Measurements from ENCODE around the gene CCN2. TPM values are rescaled to one million over a fixed set of nuclear protein-coding genes. Genes with fewer than 3 reads are reported as not detected.

The CCN2 gene
- total and polyA plus RNA-seq, 2 donors (not counting 1 experiment from before 2014, with no cell fraction given): 0.81 to 1.3 TPM

DNA sequence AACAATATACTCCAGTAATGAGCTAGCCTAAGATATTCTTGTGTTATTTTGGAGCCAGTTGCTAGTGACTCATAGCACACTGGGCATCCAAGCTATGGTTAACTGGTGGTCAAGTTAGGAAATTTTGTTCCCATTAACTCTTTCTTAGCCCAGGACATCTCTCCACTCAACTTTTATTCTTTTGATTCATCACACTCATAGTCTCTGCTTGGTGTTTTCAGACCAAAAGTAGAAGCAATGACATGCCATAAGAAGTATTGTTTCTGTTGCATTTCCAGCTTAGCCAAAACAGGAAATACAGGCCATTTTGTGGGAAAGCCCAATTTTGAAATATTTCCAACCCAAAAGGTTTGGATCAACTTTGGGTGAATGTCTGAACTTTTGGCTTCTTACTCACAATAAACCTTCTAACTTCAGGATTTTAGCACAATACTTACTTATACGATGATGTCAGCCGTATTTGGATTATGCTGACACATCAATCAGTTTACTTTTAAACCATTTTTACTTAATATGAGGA, 31.6 kb upstream of the CCN2 start:
- intact Hi-C loops (cut with micrococcal nuclease): no loop called here
- ChIA-PET CTCF (no interaction called here), POLR2A (no interaction called here)
- Mint-ChIP-seq H3K27ac (no peak overlapping the region), H3K9me3 (ENCODE audit: insufficient read depth) (no peaks in the 10 kb centered on the region), H3K27me3 (no peaks in the 10 kb centered on the region), H3K4me1 (no peaks in the 10 kb centered on the region), H3K4me3 (no peak overlapping the region)
- no peak overlapping the region for H3K4me2 ChIP-seq (replicated peaks; ENCODE audit: low read depth, low read length, poor library complexity, severe bottlenecking)
- H3K4me1 ChIP-seq (ENCODE audit: control insufficient read depth in 2 of 2, insufficient read depth in 2 of 2, low read length in 2 of 2): no peaks in the 10 kb centered on the region
- no peak for TF ChIP-seq EZH2 (IDR thresholded peaks at IDR 0.05; ENCODE audit: borderline replicate concordance, insufficient read depth, low read depth, low read length, poor library complexity, severe bottlenecking)
- TF ChIP-seq, protein P1, sequence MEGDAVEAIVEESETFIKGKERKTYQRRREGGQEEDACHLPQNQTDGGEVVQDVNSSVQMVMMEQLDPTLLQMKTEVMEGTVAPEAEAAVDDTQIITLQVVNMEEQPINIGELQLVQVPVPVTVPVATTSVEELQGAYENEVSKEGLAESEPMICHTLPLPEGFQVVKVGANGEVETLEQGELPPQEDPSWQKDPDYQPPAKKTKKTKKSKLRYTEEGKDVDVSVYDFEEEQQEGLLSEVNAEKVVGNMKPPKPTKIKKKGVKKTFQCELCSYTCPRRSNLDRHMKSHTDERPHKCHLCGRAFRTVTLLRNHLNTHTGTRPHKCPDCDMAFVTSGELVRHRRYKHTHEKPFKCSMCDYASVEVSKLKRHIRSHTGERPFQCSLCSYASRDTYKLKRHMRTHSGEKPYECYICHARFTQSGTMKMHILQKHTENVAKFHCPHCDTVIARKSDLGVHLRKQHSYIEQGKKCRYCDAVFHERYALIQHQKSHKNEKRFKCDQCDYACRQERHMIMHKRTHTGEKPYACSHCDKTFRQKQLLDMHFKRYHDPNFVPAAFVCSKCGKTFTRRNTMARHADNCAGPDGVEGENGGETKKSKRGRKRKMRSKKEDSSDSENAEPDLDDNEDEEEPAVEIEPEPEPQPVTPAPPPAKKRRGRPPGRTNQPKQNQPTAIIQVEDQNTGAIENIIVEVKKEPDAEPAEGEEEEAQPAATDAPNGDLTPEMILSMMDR (IDR thresholded peaks at IDR 0.05): no peak
- H3K9ac ChIP-seq (ENCODE audit: low read length): no peak overlapping the region
- H3K36me3 ChIP-seq (replicated peaks in 1 of 2; ENCODE audit: control extremely low read depth in 1 of 2, control insufficient read depth in 1 of 2, extremely low read depth in 1 of 2, insufficient read depth in 2 of 2, low read length in 1 of 2): no peaks in the 10 kb centered on the region
- no peak overlapping the region for H3K4me3 ChIP-seq (ENCODE audit: control extremely low read depth in 1 of 5, extremely low read depth in 1 of 5, insufficient read depth in 1 of 5, low read depth in 2 of 5, low read length in 4 of 5)
- H2AFZ ChIP-seq (ENCODE audit: insufficient read depth, low read depth, low read length, poor library complexity, severe bottlenecking): no peak overlapping the region
- H3K27ac ChIP-seq (ENCODE audit: low read length in 2 of 2): no peak overlapping the region
- no peaks in the 10 kb centered on the region for H3K9me3 ChIP-seq (ENCODE audit: control extremely low read depth in 1 of 3, control insufficient read depth in 2 of 3, insufficient read depth in 1 of 3, low read length in 2 of 3)
- no peaks in the 10 kb centered on the region for H3K27me3 ChIP-seq (replicated peaks in 1 of 4; ENCODE audit: control extremely low read depth in 1 of 4, control insufficient read depth in 3 of 4, insufficient read depth in 4 of 4, low read length in 3 of 4)
- WGBS (ENCODE audit: insufficient coverage): no CpG with 5 or more reads among the region's 2 CpGs
- no peaks in the 10 kb centered on the region for H4K20me1 ChIP-seq (ENCODE audit: control insufficient read depth, insufficient read depth, low read length, poor library complexity, severe bottlenecking)
- no peak for DNase-seq
- no peaks in the 10 kb centered on the region for H3K79me2 ChIP-seq (ENCODE audit: control insufficient read depth, insufficient read depth, low read length)
- no peak for ATAC-seq (ENCODE audit: low read depth)

DNA sequence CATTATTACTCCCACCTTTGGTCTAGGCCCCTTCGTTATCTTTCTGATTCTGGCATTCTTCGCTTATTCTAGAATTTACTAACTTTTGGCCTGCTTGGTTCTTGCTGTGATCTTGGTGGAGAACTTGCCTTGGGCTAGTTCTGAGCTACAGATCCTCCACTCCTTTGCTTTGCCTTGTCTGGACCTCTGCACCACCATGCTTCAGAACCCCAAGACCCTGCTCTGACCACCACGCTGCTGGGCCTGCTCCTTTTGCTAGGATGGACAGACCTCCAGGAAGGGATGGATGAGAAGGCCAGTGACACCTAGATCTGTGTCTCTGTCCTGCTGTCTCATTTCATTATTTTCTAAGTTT, 30.4 kb upstream of the CCN2 start:
- ChIA-PET POLR2A (no interaction called here), CTCF (no interaction called here)
- Histone ChIP-seq H3K79me2 (ENCODE audit: control insufficient read depth, insufficient read depth, low read length) (no peaks in the 10 kb centered on the region), H3K4me2 (replicated peaks; ENCODE audit: low read depth, low read length, poor library complexity, severe bottlenecking) (no peak overlapping the region), H3K9me3 (ENCODE audit: control extremely low read depth in 1 of 3, control insufficient read depth in 2 of 3, insufficient read depth in 1 of 3, low read length in 2 of 3) (no peaks in the 10 kb centered on the region), H3K9ac (ENCODE audit: low read length) (no peak overlapping the region), H4K20me1 (ENCODE audit: control insufficient read depth, insufficient read depth, low read length, poor library complexity, severe bottlenecking) (no peaks in the 10 kb centered on the region), H3K27ac (ENCODE audit: low read length in 2 of 2) (no peak overlapping the region), H3K4me3 (ENCODE audit: control extremely low read depth in 1 of 5, extremely low read depth in 1 of 5, insufficient read depth in 1 of 5, low read depth in 2 of 5, low read length in 4 of 5) (no peak overlapping the region), H3K4me1 (ENCODE audit: control insufficient read depth in 2 of 2, insufficient read depth in 2 of 2, low read length in 2 of 2) (no peaks in the 10 kb centered on the region), H3K27me3 (replicated peaks in 1 of 4; ENCODE audit: control extremely low read depth in 1 of 4, control insufficient read depth in 3 of 4, insufficient read depth in 4 of 4, low read length in 3 of 4) (no peaks in the 10 kb centered on the region), H2AFZ (ENCODE audit: insufficient read depth, low read depth, low read length, poor library complexity, severe bottlenecking) (no peak overlapping the region), H3K36me3 (replicated peaks in 1 of 2; ENCODE audit: control extremely low read depth in 1 of 2, control insufficient read depth in 1 of 2, extremely low read depth in 1 of 2, insufficient read depth in 2 of 2, low read length in 1 of 2) (no peaks in the 10 kb centered on the region)
- TF ChIP-seq, protein P1 (IDR thresholded peaks at IDR 0.05): no peak
- TF ChIP-seq EZH2 (IDR thresholded peaks at IDR 0.05; ENCODE audit: borderline replicate concordance, insufficient read depth, low read depth, low read length, poor library complexity, severe bottlenecking): no peak
- Mint-ChIP-seq H3K9me3 (ENCODE audit: insufficient read depth) (no peaks in the 10 kb centered on the region), H3K4me1 (no peaks in the 10 kb centered on the region), H3K27me3 (no peaks in the 10 kb centered on the region), H3K4me3 (no peak overlapping the region), H3K27ac (no peak overlapping the region)
- ATAC-seq (ENCODE audit: low read depth) (no peak), DNase-seq (no peak)
- intact Hi-C loops (cut with micrococcal nuclease): no loop called here
- WGBS (ENCODE audit: insufficient coverage): 94% methylated on average over 2 of the region's 3 CpGs

Measured in B cell (primary cell).